Neuron (in vitro differentiated cells): ENCODE measurements around the gene TPT1.
"Not testable (repeated sequence)": the region's sequence is repeated elsewhere in the genome, so short reads cannot be mapped to it uniquely, and the experiment has no call there.

Experiments
- H2AFZ ChIP-seq: one replicate; pipeline ENCODE4 v1.6.1; 2013; ENCODE audit warnings: low read depth, mild to moderate bottlenecking, inconsistent platforms, low read length, moderate library complexity
- H3K27me3 ChIP-seq: one replicate; pipeline ENCODE4 v1.6.1; 2013; ENCODE audit warnings: low read length; ENCODE audit not compliant: insufficient read depth
- H3K36me3 ChIP-seq: one replicate; pipeline ENCODE4 v1.6.1; 2013; ENCODE audit warnings: low read length; ENCODE audit not compliant: insufficient read depth
- H3K4me1 ChIP-seq: one replicate; pipeline ENCODE4 v1.6.1; 2013; ENCODE audit warnings: low read length; ENCODE audit not compliant: insufficient read depth
- H3K4me3 ChIP-seq: 2 replicates; pipeline ENCODE4 v1.5.1; 2013; ENCODE audit warnings: mild to moderate bottlenecking, low read length, moderate library complexity
- H3K9me3 ChIP-seq: one replicate; pipeline ENCODE4 v1.6.1; 2013; ENCODE audit warnings: low read length

Gene TPT1

GRCh38 chr13:45376651-45377050 lies 35.7 kb upstream of the TPT1 start:
- not testable (repeated sequence) for H3K27me3 ChIP-seq, H2AFZ ChIP-seq, H3K36me3 ChIP-seq, H3K9me3 ChIP-seq, H3K4me1 ChIP-seq, H3K4me3 ChIP-seq

- H3K4me1 ChIP-seq: peaks cover 4% of the 10 kb centered on the region
- peaks cover 4% of the 10 kb centered on the region for H3K36me3 ChIP-seq
- H3K27me3 ChIP-seq: no peaks in the 10 kb centered on the region
These were observed 33.9 kb upstream of the TPT1 start for GRCh38 chr13:45374917-45375316.

GRCh38 chr13:45373162-45373547 lies 32.2 kb upstream of the TPT1 start:
- Histone ChIP-seq H3K27me3 (no peaks in the 10 kb centered on the region), H2AFZ (no peak overlapping the region), H3K4me3 (no peak overlapping the region), H3K4me1 (peaks cover 4% of the 10 kb centered on the region), H3K9me3 (no peaks in the 10 kb centered on the region), H3K36me3 (peaks cover 4% of the 10 kb centered on the region)

More at GRCh38 chr13:45374917-45375316, 33.9 kb upstream of the TPT1 start:
- H2AFZ ChIP-seq: no peak overlapping the region
- no peaks in the 10 kb centered on the region for H3K9me3 ChIP-seq
- H3K4me3 ChIP-seq: no peak overlapping the region

- Histone ChIP-seq H3K9me3 (no peaks in the 10 kb centered on the region), H3K4me3 (no peak overlapping the region), H3K4me1 (peaks cover 4% of the 10 kb centered on the region), H3K36me3 (peaks cover 4% of the 10 kb centered on the region), H2AFZ (no peak overlapping the region), H3K27me3 (no peaks in the 10 kb centered on the region)
These were observed 31.5 kb upstream of the TPT1 start for GRCh38 chr13:45372189-45373161.

- Histone ChIP-seq H3K27me3 (no peaks in the 10 kb centered on the region), H3K4me1 (peaks cover 4% of the 10 kb centered on the region), H3K4me3 (no peak overlapping the region), H2AFZ (no peak overlapping the region), H3K9me3 (no peaks in the 10 kb centered on the region), H3K36me3 (peaks cover 4% of the 10 kb centered on the region)
These were observed 30.0 kb upstream of the TPT1 start for GRCh38 chr13:45370922-45371406.

GRCh38 chr13:45369116-45369515 lies 28.1 kb upstream of the TPT1 start:
- Histone ChIP-seq H2AFZ (no peak overlapping the region), H3K4me1 (peaks cover 4% of the 10 kb centered on the region), H3K36me3 (peaks cover 5% of the 10 kb centered on the region), H3K9me3 (no peaks in the 10 kb centered on the region), H3K4me3 (no peak overlapping the region), H3K27me3 (no peaks in the 10 kb centered on the region)

GRCh38 chr13:45368571-45368970 lies 27.6 kb upstream of the TPT1 start:
- H3K9me3 ChIP-seq: no peaks in the 10 kb centered on the region
- no peak overlapping the region for H2AFZ ChIP-seq
- H3K4me3 ChIP-seq: no peak overlapping the region
- H3K27me3 ChIP-seq: no peaks in the 10 kb centered on the region
- H3K36me3 ChIP-seq: peaks cover 7% of the 10 kb centered on the region
- H3K4me1 ChIP-seq: peaks cover 4% of the 10 kb centered on the region

GRCh38 chr13:45368005-45368404 lies 27.0 kb upstream of the TPT1 start:
- H3K9me3 ChIP-seq: peaks cover 4% of the 10 kb centered on the region
- no peak overlapping the region for H2AFZ ChIP-seq
- H3K4me1 ChIP-seq: peaks cover 2% of the 10 kb centered on the region
- H3K36me3 ChIP-seq: peaks cover 7% of the 10 kb centered on the region
- no peaks in the 10 kb centered on the region for H3K27me3 ChIP-seq
- no peak overlapping the region for H3K4me3 ChIP-seq

- Histone ChIP-seq H2AFZ (no peak overlapping the region), H3K9me3 (peaks cover 7% of the 10 kb centered on the region), H3K36me3 (peaks cover 12% of the 10 kb centered on the region), H3K27me3 (no peaks in the 10 kb centered on the region), H3K4me3 (no peak overlapping the region), H3K4me1 (no peaks in the 10 kb centered on the region)
These were observed 26.4 kb upstream of the TPT1 start for GRCh38 chr13:45367358-45367757.

- Histone ChIP-seq H3K4me1 (no peaks in the 10 kb centered on the region), H3K36me3 (peaks cover 20% of the 10 kb centered on the region)
These were observed 24.5 kb upstream of the TPT1 start for GRCh38 chr13:45365558-45365885.

GRCh38 chr13:45364876-45365557 lies 24.0 kb upstream of the TPT1 start:
- peaks cover 13% of the 10 kb centered on the region for H3K9me3 ChIP-seq
- H2AFZ ChIP-seq: no peak overlapping the region
- peaks cover 24% of the 10 kb centered on the region for H3K36me3 ChIP-seq
- H3K4me3 ChIP-seq: no peak overlapping the region
- no peaks in the 10 kb centered on the region for H3K27me3 ChIP-seq
- H3K4me1 ChIP-seq: no peaks in the 10 kb centered on the region

More at GRCh38 chr13:45365558-45365885, 24.5 kb upstream of the TPT1 start:
- Histone ChIP-seq H3K9me3 (peaks cover 13% of the 10 kb centered on the region), H3K27me3 (no peaks in the 10 kb centered on the region), H3K4me3 (no peak overlapping the region), H2AFZ (no peak overlapping the region)

GRCh38 chr13:45362939-45363338 lies 22.0 kb upstream of the TPT1 start:
- H3K27me3 ChIP-seq: no peaks in the 10 kb centered on the region
- peaks cover 30% of the 10 kb centered on the region for H3K36me3 ChIP-seq
- H3K4me1 ChIP-seq: no peaks in the 10 kb centered on the region
- no peak overlapping the region for H3K4me3 ChIP-seq
- no peak overlapping the region for H2AFZ ChIP-seq
- peaks cover 13% of the 10 kb centered on the region for H3K9me3 ChIP-seq

GRCh38 chr13:45361596-45362206 lies 20.7 kb upstream of the TPT1 start:
- Histone ChIP-seq H3K27me3 (no peaks in the 10 kb centered on the region), H3K4me1 (no peaks in the 10 kb centered on the region), H3K4me3 (no peak overlapping the region), H3K9me3 (peaks cover 13% of the 10 kb centered on the region), H2AFZ (no peak overlapping the region), H3K36me3 (peaks cover 40% of the 10 kb centered on the region)
